H9 (cell line): ENCODE data around the gene KRTAP10-11. TPM values are rescaled to one million over a fixed set of nuclear protein-coding genes. Genes with fewer than 3 reads are reported as not detected.
A peak's percentile ranks its signal among the peaks of the same experiment; 100 is the strongest.

Source experiments
- DNase-seq: peaks from one replicate; pipeline ENCODE4 v3.0.0-alpha.2; 2017
- H2AFZ ChIP-seq: one replicate; pipeline ENCODE4 v1.6.1; 2013; ENCODE audit warnings: mild to moderate bottlenecking, low read length, control low read depth, moderate library complexity
- H2AK5ac ChIP-seq: 2 replicates; pipeline ENCODE4 v1.6.1; 2013; ENCODE audit warnings: low read length, control low read depth, mixed read lengths; ENCODE audit not compliant: insufficient read length
- H2BK120ac ChIP-seq: one replicate; pipeline ENCODE4 v1.6.1; 2013; ENCODE audit warnings: low read depth, mild to moderate bottlenecking, low read length, control low read depth, inconsistent platforms; ENCODE audit not compliant: poor library complexity, severe bottlenecking
- H2BK12ac ChIP-seq: 2 replicates; pipeline ENCODE4 v1.6.1; 2013; ENCODE audit warnings: low read length, control low read depth, mixed read lengths, low read depth; ENCODE audit not compliant: insufficient read length
- H2BK15ac ChIP-seq: 2 replicates; pipeline ENCODE4 v1.6.1; 2013; ENCODE audit warnings: low read depth, low read length, control low read depth
- H2BK20ac ChIP-seq: one replicate; pipeline ENCODE4 v1.6.1; 2013; ENCODE audit warnings: low read depth, mild to moderate bottlenecking, low read length, control low read depth, inconsistent platforms; ENCODE audit not compliant: poor library complexity, severe bottlenecking
- H2BK5ac ChIP-seq: 2 replicates; pipeline ENCODE4 v1.6.1; 2013; ENCODE audit warnings: low read length, control low read depth, mixed read lengths; ENCODE audit not compliant: insufficient read length
- H3K14ac ChIP-seq: 2 replicates; pipeline ENCODE4 v1.6.1; 2013; ENCODE audit warnings: low read length, control low read depth; ENCODE audit not compliant: insufficient read depth
- H3K18ac ChIP-seq: 2 replicates; pipeline ENCODE4 v1.6.1; 2013; ENCODE audit warnings: low read depth, mild to moderate bottlenecking, mixed read lengths, low read length, control low read depth; ENCODE audit not compliant: insufficient read length
- H3K23ac ChIP-seq: 2 replicates; pipeline ENCODE4 v1.6.1; 2013; ENCODE audit warnings: low read length, control low read depth, mixed read lengths, low read depth; ENCODE audit not compliant: insufficient read length
- H3K23me2 ChIP-seq: 2 replicates; pipeline ENCODE4 v1.6.1; 2013; ENCODE audit warnings: low read depth, mild to moderate bottlenecking, mixed read lengths, low read length, control low read depth; ENCODE audit not compliant: insufficient read length, poor library complexity, severe bottlenecking
- H3K27ac ChIP-seq: 2 replicates; pipeline ENCODE4 v1.5.1; 2013; ENCODE audit warnings: low read length, control low read depth, mixed read lengths, low read depth; ENCODE audit not compliant: insufficient read length
- H3K27me3 ChIP-seq: 2 replicates; pipeline ENCODE4 v1.6.1; 2013; ENCODE audit warnings: low read length, control low read depth, inconsistent platforms; ENCODE audit not compliant: insufficient read depth
- H3K4ac ChIP-seq: 2 replicates; pipeline ENCODE4 v1.6.1; 2013; ENCODE audit warnings: low read depth, mild to moderate bottlenecking, control low read depth, inconsistent platforms, low read length, moderate library complexity
- H3K4me1 ChIP-seq: 2 replicates; pipeline ENCODE4 v1.6.1; 2013; ENCODE audit warnings: low read length, control low read depth, inconsistent platforms; ENCODE audit not compliant: insufficient read depth
- H3K4me2 ChIP-seq: 2 replicates; pipeline ENCODE4 v1.6.1; 2013; ENCODE audit warnings: low read length, control low read depth, mixed read lengths; ENCODE audit not compliant: insufficient read length, insufficient read depth
- H3K56ac ChIP-seq: 2 replicates; pipeline ENCODE4 v1.6.1; 2013; ENCODE audit warnings: low read depth, mild to moderate bottlenecking, mixed read lengths, low read length, control low read depth; ENCODE audit not compliant: insufficient read length
- H3K79me1 ChIP-seq: 2 replicates; pipeline ENCODE4 v1.6.1; 2013; ENCODE audit warnings: low read depth, mild to moderate bottlenecking, moderate library complexity, low read length, control low read depth, inconsistent platforms; ENCODE audit not compliant: insufficient read depth, poor library complexity, severe bottlenecking
- H3K79me2 ChIP-seq: 2 replicates; pipeline ENCODE4 v1.6.1; 2013; ENCODE audit warnings: low read length, control low read depth, inconsistent platforms; ENCODE audit not compliant: insufficient read depth
- H3K9ac ChIP-seq: 2 replicates; pipeline ENCODE4 v1.6.1; 2013; ENCODE audit warnings: low read length, control low read depth, mixed read lengths; ENCODE audit not compliant: insufficient read length; ENCODE audit errors: extremely low read depth
- H3K9me3 ChIP-seq: one replicate; pipeline ENCODE4 v1.6.1; 2013; ENCODE audit warnings: low read depth, low read length, inconsistent platforms; ENCODE audit not compliant: control insufficient read depth
- H3T11ph ChIP-seq: one replicate; pipeline ENCODE4 v1.6.1; 2013; ENCODE audit warnings: mild to moderate bottlenecking, low read length, control low read depth, inconsistent platforms
- H4K20me1 ChIP-seq: one replicate; pipeline ENCODE4 v1.6.1; 2013; ENCODE audit not compliant: control insufficient read depth, insufficient read length, insufficient read depth
- H4K5ac ChIP-seq: 2 replicates; pipeline ENCODE4 v1.6.1; 2013; ENCODE audit warnings: low read depth, mild to moderate bottlenecking, mixed read lengths, low read length, control low read depth; ENCODE audit not compliant: insufficient read length
- H4K8ac ChIP-seq: replicated peaks from 2 replicates; pipeline ENCODE4 v1.6.1; 2013; ENCODE audit warnings: low read length, control low read depth, mixed read lengths, low read depth; ENCODE audit not compliant: insufficient read length
- H4K91ac ChIP-seq: 2 replicates; pipeline ENCODE4 v1.6.1; 2013; ENCODE audit warnings: low read depth, mild to moderate bottlenecking, moderate library complexity, mixed read lengths, low read length, control low read depth; ENCODE audit not compliant: insufficient read length
- H3K27ac Mint-ChIP-seq, 3 experiments: 2 replicates in 2 of 3; 3 replicates in 1 of 3; pipeline ENCODE4 v1.8.0; 2020 to 2021; ENCODE audit warnings: mixed read lengths in 3 of 3, mild to moderate bottlenecking in 1 of 3, moderate library complexity in 1 of 3
- H3K27me3 Mint-ChIP-seq: 2 replicates; pipeline ENCODE4 v1.8.0; 2021; ENCODE audit warnings: low read depth, mild to moderate bottlenecking, moderate library complexity, mixed read lengths
- H3K36me3 Mint-ChIP-seq, 3 experiments: 2 replicates in 2 of 3; 3 replicates in 1 of 3; pipeline ENCODE4 v1.8.0; 2020 to 2021; ENCODE audit warnings: low read depth in 3 of 3, mixed read lengths in 3 of 3; ENCODE audit not compliant: insufficient read depth in 1 of 3
- H3K4me1 Mint-ChIP-seq, 2 experiments: 2 replicates each; pipeline ENCODE4 v1.8.0; 2020; ENCODE audit warnings: mixed read lengths in 2 of 2
- H3K4me3 Mint-ChIP-seq, 2 experiments: 2 replicates in 1 of 2; 3 replicates in 1 of 2; pipeline ENCODE4 v1.8.0; 2020 to 2021; ENCODE audit warnings: mild to moderate bottlenecking in 2 of 2, mixed read lengths in 2 of 2, moderate library complexity in 1 of 2
- H3K9me3 Mint-ChIP-seq, 2 experiments: 2 replicates in 1 of 2; 3 replicates in 1 of 2; pipeline ENCODE4 v1.8.0; 2020; ENCODE audit warnings: mild to moderate bottlenecking in 2 of 2, mixed read lengths in 2 of 2, moderate library complexity in 1 of 2
- CTCF ChIP-seq: fragments of 200-600 bp; sonication (generic); conservative IDR thresholded peaks from 3 replicates; pipeline ENCODE4 v1.8.0; 2021; ENCODE audit warnings: antibody characterized with exemption, mild to moderate bottlenecking
- WGBS: extraction: QIAGEN DNeasy Blood & Tissue Kit; methylation state at CpG from one replicate; pipeline ENCODE4 v1.1.7; 2013; ENCODE audit warnings: missing lambda C conversion rate, low lambda C conversion rate, mixed read lengths; ENCODE audit not compliant: insufficient read length; ENCODE audit errors: extremely low coverage; 5-methylcytosine and 5-hydroxymethylcytosine counted together
- total RNA-seq: library from RNA; stranded (reverse); gene quantifications from 2 replicates; pipeline ENCODE4 v1.2.1, GENCODE V29; 2021

Gene KRTAP10-11
- total RNA-seq, 1 experiment from 2014 or later, result not detected

GRCh38 chr21:44686000-44686781 is 40.0 kb downstream of the KRTAP10-11 start:
- no peak overlapping the region for H2BK12ac ChIP-seq
- no peak overlapping the region for H2AFZ ChIP-seq
- H4K5ac ChIP-seq, result no peak overlapping the region
- H3K9me3 Mint-ChIP-seq, result peaks cover 0 to 4% of the 10 kb centered on the region in 2 experiments; a peak in 2 of 5 replicates
- H2BK20ac ChIP-seq, result no peak overlapping the region
- whole genome bisulfite sequencing, result no CpG with 5 or more reads among the region's 14 CpGs
- peak overlapping the region; percentile 7 to 86 (median 55); a peak in 3 of 7 replicates for H3K27ac Mint-ChIP-seq
- H3K4ac ChIP-seq, result no peak overlapping the region
- no peak overlapping the region for H2BK5ac ChIP-seq
- no peak overlapping the region for H3K4me2 ChIP-seq
- H2BK120ac ChIP-seq, result no peak overlapping the region
- no peak overlapping the region for H3K18ac ChIP-seq
- H3K56ac ChIP-seq, result no peak overlapping the region
- no peak overlapping the region for H4K8ac ChIP-seq
- H3K4me1 Mint-ChIP-seq, result peaks cover 28 to 31% of the 10 kb centered on the region in 2 experiments
- H3K36me3 Mint-ChIP-seq, result no peaks in the 10 kb centered on the region; a peak in 1 of 7 replicates
- H2BK15ac ChIP-seq, result no peak overlapping the region
- TF ChIP-seq CTCF, result peak; percentile 40; the same call in 2 of the 3 replicates
- peaks cover 32% of the 10 kb centered on the region for H3K27me3 Mint-ChIP-seq
- peak overlapping the region in 1 of 2 experiments; percentile 37; a peak in 2 of 5 replicates for H3K4me3 Mint-ChIP-seq
- H3K27ac ChIP-seq, result no peak overlapping the region
- H3K79me1 ChIP-seq, result no peaks in the 10 kb centered on the region
- H4K91ac ChIP-seq, result no peak overlapping the region
- no peaks in the 10 kb centered on the region for H3K27me3 ChIP-seq
- no peak overlapping the region for H3K14ac ChIP-seq
- H3K4me1 ChIP-seq, result peaks cover 5% of the 10 kb centered on the region; the same call in 1 of the 2 replicates
- no peaks in the 10 kb centered on the region for H3K79me2 ChIP-seq
- H3K9me3 ChIP-seq, result no peaks in the 10 kb centered on the region
- no peak overlapping the region for H2AK5ac ChIP-seq
- H3K9ac ChIP-seq, result no peak overlapping the region
- H3T11ph ChIP-seq, result no peak overlapping the region
- no peaks in the 10 kb centered on the region for H4K20me1 ChIP-seq
- H3K23ac ChIP-seq, result no peak overlapping the region
- peak; percentile 56 for DNase-seq
- no peaks in the 10 kb centered on the region for H3K23me2 ChIP-seq
